Suprapubic skin (tissue), 4 donors: ENCODE results near the gene G6PC3. TPM values are rescaled to one million over a fixed set of nuclear protein-coding genes. Genes with fewer than 3 reads are reported as not detected.

Source experiments
- DNase-seq, 2 donors: peaks; one replicate each; pipeline ENCODE4 v3.0.0-alpha.2; 2019; ENCODE audit warnings: low spot score in 2 of 2
- H3K27ac ChIP-seq: fragments of 200-600 bp; sonication (generic); one replicate; pipeline ENCODE4 v1.5.1; 2019
- H3K27me3 ChIP-seq: fragments of 200-600 bp; sonication (generic); one replicate; pipeline ENCODE4 v1.5.1; 2019
- H3K36me3 ChIP-seq: fragments of 200-600 bp; sonication (generic); one replicate; pipeline ENCODE4 v1.5.1; 2019
- H3K4me1 ChIP-seq: fragments of 200-600 bp; sonication (generic); one replicate; pipeline ENCODE4 v1.5.1; 2019
- H3K4me3 ChIP-seq: fragments of 200-600 bp; sonication (generic); one replicate; pipeline ENCODE4 v1.5.1; 2019; ENCODE audit warnings: mild to moderate bottlenecking
- H3K9me3 ChIP-seq: fragments of 200-600 bp; sonication (generic); one replicate; pipeline ENCODE4 v1.5.1; 2019
- EP300 ChIP-seq: sonication (generic); formaldehyde crosslinking; IDR thresholded peaks from one replicate; pipeline ENCODE4 v1.6.1; 2017; ENCODE audit warnings: antibody characterized with exemption
- POLR2A ChIP-seq, 2 donors: fragments of 450-650 bp; IDR thresholded peaks; one replicate each; pipeline ENCODE4 v1.6.1; 2017; ENCODE audit warnings: antibody characterized with exemption in 2 of 2, mild to moderate bottlenecking in 2 of 2, moderate library complexity in 2 of 2
- POLR2AphosphoS5 ChIP-seq, 3 donors: sonication (generic); formaldehyde crosslinking; IDR thresholded peaks; one replicate each; pipeline ENCODE4 v1.6.1; 2017; ENCODE audit warnings: antibody characterized with exemption in 3 of 3
- WGBS: methylation state at CpG from one replicate; pipeline ENCODE4 v1.1.5; 2018; 5-methylcytosine and 5-hydroxymethylcytosine counted together
- total RNA-seq, 4 donors: library from RNA; depleted of rRNA; stranded (reverse); fragments of >200 nt; gene quantifications; one replicate each; pipeline ENCODE4 v1.1.0, GENCODE V29; 2016
- TF ChIP-seq, protein P1 (sequence below), 2 donors: fragments of 200-600 bp in 1 of 2; fragments of 450-650 bp in 1 of 2; sonication (generic) in 1 of 2; IDR thresholded peaks; one replicate each; pipeline ENCODE4 v1.5.1; 2016 to 2019; ENCODE audit warnings: antibody characterized with exemption in 2 of 2, mild to moderate bottlenecking in 1 of 2, moderate library complexity in 1 of 2

The G6PC3 gene
- total RNA-seq, 4 donors from 2014 or later = 12.7 to 20.4 (median 15.4) TPM

DNA sequence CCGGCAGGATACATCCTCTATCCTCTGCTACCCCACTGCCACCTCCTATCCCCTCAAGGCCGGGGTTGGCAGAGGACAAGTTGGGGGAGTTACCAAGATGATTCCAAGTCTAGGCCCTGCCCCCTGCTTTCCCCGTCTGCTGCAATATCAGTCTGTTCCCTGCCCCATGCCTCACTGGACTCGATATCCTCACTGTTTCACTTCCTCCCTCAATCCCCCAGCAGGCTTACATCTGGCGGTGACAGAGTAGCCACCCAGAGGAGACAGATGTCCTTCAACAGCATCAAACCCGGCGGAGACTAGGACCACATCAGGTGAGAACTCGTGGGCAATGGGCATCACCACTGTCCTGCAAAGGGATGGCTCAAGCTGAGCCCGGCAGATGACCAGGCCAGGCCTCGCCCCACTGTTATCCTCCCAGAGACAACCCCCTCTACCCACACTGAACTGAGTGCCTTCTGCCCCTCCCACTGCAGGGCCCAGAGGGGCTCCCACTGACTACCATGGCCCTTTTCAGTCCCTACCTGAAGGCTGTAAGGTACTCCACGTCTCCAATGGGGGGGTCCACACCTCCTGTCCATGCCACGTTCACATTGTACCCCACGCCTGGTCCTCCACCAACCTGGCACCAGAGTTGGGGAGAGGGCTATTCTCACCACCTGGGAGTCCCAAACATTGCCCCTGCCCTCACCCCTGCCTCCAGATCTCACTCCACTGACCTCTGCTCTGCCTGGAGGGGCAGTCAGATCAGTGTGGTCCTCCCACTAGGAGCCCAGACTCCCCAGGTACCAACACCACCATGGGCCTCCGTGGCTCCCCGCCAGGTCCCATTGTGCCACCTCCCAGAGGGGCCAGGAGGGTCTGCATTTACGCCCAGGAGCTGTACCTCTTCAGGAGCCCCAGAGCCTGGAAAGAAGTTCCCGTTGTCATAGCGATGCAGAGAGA, 9.6 kb downstream of the G6PC3 start:
- no peaks in the 10 kb centered on the region for H3K27me3 ChIP-seq
- peaks cover 90% of the 10 kb centered on the region for H3K36me3 ChIP-seq
- no peak for DNase-seq
- no peak overlapping the region for H3K27ac ChIP-seq
- peaks cover 5% of the 10 kb centered on the region for H3K4me1 ChIP-seq
- H3K9me3 ChIP-seq = no peaks in the 10 kb centered on the region
- no peak for TF ChIP-seq POLR2AphosphoS5 (IDR thresholded peaks at IDR 0.05)
- TF ChIP-seq POLR2A (IDR thresholded peaks at IDR 0.05) = no peak
- TF ChIP-seq, protein P1, sequence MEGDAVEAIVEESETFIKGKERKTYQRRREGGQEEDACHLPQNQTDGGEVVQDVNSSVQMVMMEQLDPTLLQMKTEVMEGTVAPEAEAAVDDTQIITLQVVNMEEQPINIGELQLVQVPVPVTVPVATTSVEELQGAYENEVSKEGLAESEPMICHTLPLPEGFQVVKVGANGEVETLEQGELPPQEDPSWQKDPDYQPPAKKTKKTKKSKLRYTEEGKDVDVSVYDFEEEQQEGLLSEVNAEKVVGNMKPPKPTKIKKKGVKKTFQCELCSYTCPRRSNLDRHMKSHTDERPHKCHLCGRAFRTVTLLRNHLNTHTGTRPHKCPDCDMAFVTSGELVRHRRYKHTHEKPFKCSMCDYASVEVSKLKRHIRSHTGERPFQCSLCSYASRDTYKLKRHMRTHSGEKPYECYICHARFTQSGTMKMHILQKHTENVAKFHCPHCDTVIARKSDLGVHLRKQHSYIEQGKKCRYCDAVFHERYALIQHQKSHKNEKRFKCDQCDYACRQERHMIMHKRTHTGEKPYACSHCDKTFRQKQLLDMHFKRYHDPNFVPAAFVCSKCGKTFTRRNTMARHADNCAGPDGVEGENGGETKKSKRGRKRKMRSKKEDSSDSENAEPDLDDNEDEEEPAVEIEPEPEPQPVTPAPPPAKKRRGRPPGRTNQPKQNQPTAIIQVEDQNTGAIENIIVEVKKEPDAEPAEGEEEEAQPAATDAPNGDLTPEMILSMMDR (IDR thresholded peaks at IDR 0.05) = no peak
- no peak for TF ChIP-seq EP300
- 91% methylated on average over 16 of the region's 18 CpGs for WGBS
- H3K4me3 ChIP-seq = no peak overlapping the region

- Histone ChIP-seq H3K27me3 (no peaks in the 10 kb centered on the region), H3K4me1 (peaks cover 5% of the 10 kb centered on the region), H3K9me3 (no peaks in the 10 kb centered on the region), H3K27ac (no peak overlapping the region), H3K36me3 (peaks cover 88% of the 10 kb centered on the region), H3K4me3 (no peak overlapping the region)
- TF ChIP-seq POLR2A (IDR thresholded peaks at IDR 0.05) (no peak), EP300 (no peak), POLR2AphosphoS5 (IDR thresholded peaks at IDR 0.05) (no peak)
- TF ChIP-seq, protein P1 (IDR thresholded peaks at IDR 0.05) = no peak
- no peak for DNase-seq
- WGBS = 93% methylated on average over 3 of the region's 3 CpGs
These were observed 11.1 kb downstream of the G6PC3 start for GRCh38 chr17:44081681-44082080.

DNA sequence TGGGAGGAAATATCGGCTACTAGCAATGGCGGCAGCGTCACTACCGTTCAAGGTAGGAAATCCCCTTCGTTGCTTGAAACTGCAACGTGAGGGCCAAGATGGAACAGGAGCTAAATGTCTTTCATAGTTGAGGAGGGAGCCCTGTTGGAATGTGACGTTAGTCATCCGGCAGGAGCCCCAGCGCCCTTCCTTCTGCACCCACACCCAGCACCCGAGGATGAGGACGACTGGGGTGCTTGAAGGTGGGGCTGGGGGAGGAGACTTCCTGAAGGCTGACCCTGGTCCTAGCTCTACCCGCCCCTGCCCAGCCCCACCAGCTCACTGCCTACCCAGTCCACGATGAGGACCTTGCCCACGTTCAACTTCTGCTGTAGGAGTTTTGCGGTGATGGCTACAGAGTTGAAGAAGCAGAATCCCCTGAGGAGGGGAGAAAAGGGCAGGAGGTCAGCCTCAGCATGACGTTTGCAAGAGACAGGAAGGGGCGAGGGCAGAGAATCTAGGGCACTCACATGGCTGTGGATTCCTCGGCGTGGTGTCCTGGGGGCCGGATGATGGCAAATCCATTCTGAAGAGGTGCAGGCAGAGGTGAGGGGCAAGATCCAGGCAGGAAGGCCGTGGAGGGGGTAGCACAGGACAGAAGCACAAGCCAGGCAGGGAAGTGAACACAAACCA, 11.9 kb downstream of the G6PC3 start:
- H3K36me3 ChIP-seq = peaks cover 85% of the 10 kb centered on the region

GRCh38 chr17:44083250-44083849, 12.8 kb downstream of the G6PC3 start:
- Histone ChIP-seq H3K4me1 (peaks cover 21% of the 10 kb centered on the region), H3K27me3 (no peaks in the 10 kb centered on the region), H3K4me3 (no peak overlapping the region), H3K36me3 (peaks cover 85% of the 10 kb centered on the region), H3K9me3 (no peaks in the 10 kb centered on the region), H3K27ac (no peak overlapping the region)
- DNase-seq = no peak
- TF ChIP-seq, protein P1 (IDR thresholded peaks at IDR 0.05) = no peak
- TF ChIP-seq EP300 (no peak), POLR2A (IDR thresholded peaks at IDR 0.05) (no peak), POLR2AphosphoS5 (IDR thresholded peaks at IDR 0.05) (no peak)
- 87% methylated on average over 12 of the region's 12 CpGs for WGBS

More for the DNA sequence above, 11.9 kb downstream of the G6PC3 start:
- H3K4me1 ChIP-seq = peaks cover 12% of the 10 kb centered on the region
- no peak for TF ChIP-seq EP300
- no peak for TF ChIP-seq POLR2A (IDR thresholded peaks at IDR 0.05)
- no peak for TF ChIP-seq POLR2AphosphoS5 (IDR thresholded peaks at IDR 0.05)
- TF ChIP-seq, protein P1 (IDR thresholded peaks at IDR 0.05) = no peak
- H3K27ac ChIP-seq = no peak overlapping the region
- 83% methylated on average over 20 of the region's 21 CpGs for WGBS
- H3K27me3 ChIP-seq = no peaks in the 10 kb centered on the region
- H3K9me3 ChIP-seq = no peaks in the 10 kb centered on the region
- no peak overlapping the region for H3K4me3 ChIP-seq
- DNase-seq = no peak

- H3K4me1 ChIP-seq = peaks cover 21% of the 10 kb centered on the region
- H3K36me3 ChIP-seq = peaks cover 84% of the 10 kb centered on the region
- WGBS = 73% methylated on average over 10 of the region's 10 CpGs
These were observed 13.6 kb downstream of the G6PC3 start for GRCh38 chr17:44084131-44084538.

More at GRCh38 chr17:44084131-44084538, 13.6 kb downstream of the G6PC3 start:
- no peaks in the 10 kb centered on the region for H3K9me3 ChIP-seq
- DNase-seq = no peak
- H3K4me3 ChIP-seq = no peak overlapping the region
- no peak overlapping the region for H3K27ac ChIP-seq
- TF ChIP-seq POLR2AphosphoS5 (IDR thresholded peaks at IDR 0.05) (no peak), EP300 (no peak), POLR2A (IDR thresholded peaks at IDR 0.05) (no peak)
- TF ChIP-seq, protein P1 (IDR thresholded peaks at IDR 0.05) = no peak
- no peaks in the 10 kb centered on the region for H3K27me3 ChIP-seq
